ENCODE data around the gene DIPK1B. TPM values are rescaled to one million over a fixed set of nuclear protein-coding genes. Genes with fewer than 3 reads are reported as not detected.

The DIPK1B gene
- total and polyA plus RNA-seq, 3 donors from 2014 or later = 23.3 to 36.2 (median 28.7) TPM

DNA sequence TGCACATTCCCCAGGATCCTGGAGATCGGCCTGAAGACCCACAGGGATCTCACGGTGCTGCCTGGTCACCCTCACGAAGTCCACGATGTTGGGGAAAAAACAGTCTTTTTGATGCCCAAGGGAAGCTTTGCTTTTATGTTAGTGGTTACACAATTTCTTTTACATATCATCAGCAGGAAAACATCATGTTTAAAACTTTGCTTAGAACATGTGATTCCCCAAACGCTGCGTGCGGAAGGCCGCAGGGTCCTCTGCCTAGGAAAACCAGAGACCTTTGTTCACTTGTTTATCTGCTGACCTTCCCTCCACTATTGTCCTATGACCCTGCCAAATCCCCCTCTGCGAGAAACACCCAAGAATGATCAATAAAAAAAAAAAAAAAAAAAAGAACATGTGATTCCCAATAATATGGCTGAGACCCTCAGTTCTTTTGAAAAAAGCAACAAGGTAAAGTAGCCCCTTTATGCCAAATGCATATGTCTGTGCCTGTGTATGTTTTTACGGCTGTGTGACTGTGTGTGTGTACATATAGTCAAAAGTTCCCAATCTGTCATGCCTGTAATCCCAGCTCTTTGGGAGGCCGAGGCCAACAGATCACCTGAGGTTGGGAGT, 13.6 kb upstream of the DIPK1B start:
- H3K27ac ChIP-seq = no peak overlapping the region
- 90 to 91% methylated on average over 11 of the region's 11 CpGs for WGBS, 2 donors
- no peaks in the 10 kb centered on the region for H3K4me1 ChIP-seq

GRCh38 chr9:136700304-136700703, 12.1 kb upstream of the DIPK1B start:
- 84 to 85% methylated on average over 13 of the region's 13 CpGs for WGBS, 2 donors
- Histone ChIP-seq H3K9me3 (no peaks in the 10 kb centered on the region), H3K27me3 (no peaks in the 10 kb centered on the region), H3K4me3 (no peak overlapping the region), H3K4me1 (no peaks in the 10 kb centered on the region), H3K36me3 (ENCODE audit: low read depth, missing control alignments) (no peaks in the 10 kb centered on the region), H3K27ac (no peak overlapping the region)
- no peak for DNase-seq
- TF ChIP-seq POLR2A (IDR thresholded peaks at IDR 0.05) = no peak
- TF ChIP-seq, protein P1, sequence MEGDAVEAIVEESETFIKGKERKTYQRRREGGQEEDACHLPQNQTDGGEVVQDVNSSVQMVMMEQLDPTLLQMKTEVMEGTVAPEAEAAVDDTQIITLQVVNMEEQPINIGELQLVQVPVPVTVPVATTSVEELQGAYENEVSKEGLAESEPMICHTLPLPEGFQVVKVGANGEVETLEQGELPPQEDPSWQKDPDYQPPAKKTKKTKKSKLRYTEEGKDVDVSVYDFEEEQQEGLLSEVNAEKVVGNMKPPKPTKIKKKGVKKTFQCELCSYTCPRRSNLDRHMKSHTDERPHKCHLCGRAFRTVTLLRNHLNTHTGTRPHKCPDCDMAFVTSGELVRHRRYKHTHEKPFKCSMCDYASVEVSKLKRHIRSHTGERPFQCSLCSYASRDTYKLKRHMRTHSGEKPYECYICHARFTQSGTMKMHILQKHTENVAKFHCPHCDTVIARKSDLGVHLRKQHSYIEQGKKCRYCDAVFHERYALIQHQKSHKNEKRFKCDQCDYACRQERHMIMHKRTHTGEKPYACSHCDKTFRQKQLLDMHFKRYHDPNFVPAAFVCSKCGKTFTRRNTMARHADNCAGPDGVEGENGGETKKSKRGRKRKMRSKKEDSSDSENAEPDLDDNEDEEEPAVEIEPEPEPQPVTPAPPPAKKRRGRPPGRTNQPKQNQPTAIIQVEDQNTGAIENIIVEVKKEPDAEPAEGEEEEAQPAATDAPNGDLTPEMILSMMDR (IDR thresholded peaks at IDR 0.05) = no peak
- intact Hi-C loops (cut with DNase I; ENCODE audit: low total_unique reads) = no loop called here

More for the DNA sequence above, 13.6 kb upstream of the DIPK1B start:
- TF ChIP-seq, protein P1 (IDR thresholded peaks at IDR 0.05) = no peak
- TF ChIP-seq POLR2A (IDR thresholded peaks at IDR 0.05) = no peak
- DNase-seq = no peak
- Histone ChIP-seq H3K36me3 (ENCODE audit: low read depth, missing control alignments) (no peaks in the 10 kb centered on the region), H3K27me3 (no peaks in the 10 kb centered on the region), H3K9me3 (no peaks in the 10 kb centered on the region), H3K4me3 (no peak overlapping the region)
- intact Hi-C loops (cut with DNase I; ENCODE audit: low total_unique reads) = no loop called here

DNA sequence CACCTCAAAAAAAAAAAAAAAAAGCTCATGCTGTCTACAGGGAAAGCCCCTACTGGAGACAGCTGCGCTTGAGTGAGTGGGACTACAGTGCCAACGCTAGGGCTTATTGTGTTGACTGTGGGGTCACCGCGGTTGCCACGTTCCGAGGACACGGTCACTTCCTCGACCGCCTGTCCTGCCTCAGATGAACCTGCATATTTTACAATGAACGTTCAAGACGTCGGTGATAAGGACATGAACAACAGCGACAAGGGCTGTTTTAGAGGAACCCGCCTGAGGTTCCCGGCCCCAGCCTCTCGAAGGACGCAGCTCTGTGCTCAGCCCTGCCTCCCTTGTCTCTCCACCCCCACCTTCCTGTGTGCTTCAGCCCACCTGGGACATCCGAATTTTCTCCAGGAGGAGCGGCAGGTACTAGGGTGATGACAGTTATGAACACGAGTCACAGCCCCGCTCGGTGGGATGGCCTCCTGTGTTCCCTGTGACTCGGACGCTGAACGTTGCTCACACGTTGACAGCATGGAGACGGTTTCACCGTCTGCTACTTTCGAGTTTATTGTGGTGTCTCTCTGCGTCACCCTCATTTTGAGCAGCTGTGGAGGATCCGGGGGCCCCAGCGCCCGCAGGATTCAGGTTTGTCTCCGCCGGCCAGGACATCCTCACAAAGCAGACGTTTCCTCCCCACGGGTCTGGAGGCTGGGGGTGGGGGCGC, 11.3 kb upstream of the DIPK1B start:
- Histone ChIP-seq H3K4me3 (no peak overlapping the region), H3K36me3 (ENCODE audit: low read depth, missing control alignments) (no peaks in the 10 kb centered on the region), H3K4me1 (no peaks in the 10 kb centered on the region), H3K27me3 (no peaks in the 10 kb centered on the region), H3K27ac (no peak overlapping the region), H3K9me3 (no peaks in the 10 kb centered on the region)
- TF ChIP-seq, protein P1 (IDR thresholded peaks at IDR 0.05) = no peak
- TF ChIP-seq POLR2A (IDR thresholded peaks at IDR 0.05) = no peak
- no peak for DNase-seq
- WGBS, 2 donors = 50 to 56% methylated on average over 29 to 38 of the region's 38 CpGs
- intact Hi-C loops (cut with DNase I; ENCODE audit: low total_unique reads) = no loop called here

DNA sequence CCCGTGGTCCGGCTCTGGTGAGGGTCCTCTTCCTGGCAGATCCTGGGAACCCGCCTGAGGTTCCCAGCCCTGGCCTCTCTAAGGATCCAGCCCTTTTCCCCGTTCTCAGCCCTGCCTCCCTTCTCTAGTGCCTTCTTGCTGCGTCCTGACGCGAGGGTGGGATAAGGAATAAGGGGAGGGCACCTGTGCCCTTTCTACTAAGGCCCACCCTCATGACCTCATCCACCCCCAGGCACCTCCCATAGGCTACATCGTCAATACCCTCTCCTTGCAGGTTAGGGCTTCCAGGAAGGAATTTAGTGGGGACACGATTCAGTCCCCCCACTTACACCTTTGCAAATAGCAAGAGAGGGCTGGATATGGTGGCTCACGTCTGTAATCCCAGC, 10.7 kb upstream of the DIPK1B start:
- no peaks in the 10 kb centered on the region for H3K9me3 ChIP-seq
- TF ChIP-seq, protein P1 (IDR thresholded peaks at IDR 0.05) = no peak
- TF ChIP-seq POLR2A (IDR thresholded peaks at IDR 0.05) = no peak
- no peak overlapping the region for H3K27ac ChIP-seq
- H3K27me3 ChIP-seq = no peaks in the 10 kb centered on the region
- intact Hi-C loops (cut with DNase I; ENCODE audit: low total_unique reads) = no loop called here
- H3K4me1 ChIP-seq = no peaks in the 10 kb centered on the region
- no peaks in the 10 kb centered on the region for H3K36me3 ChIP-seq (ENCODE audit: low read depth, missing control alignments)
- DNase-seq = no peak
- WGBS, 2 donors = 35 to 60% methylated on average over 10 of the region's 10 CpGs
- no peak overlapping the region for H3K4me3 ChIP-seq
